Activated T-cell treated with anti-CD3 and anti-CD28 coated beads, Interleukin-2, amount 50 U/mL, for 1 hour (primary cell): ENCODE results near the gene B9D1.

Experiments used
- DNase-seq: peaks from one replicate; pipeline ENCODE4 v3.0.0-alpha.2; 2020

B9D1 gene

GRCh38 chr17:19387921-19388521 lies 25.5 kb upstream of the B9D1 start:
- DNase-seq = no peak

GRCh38 chr17:19386974-19387920 lies 24.7 kb upstream of the B9D1 start, which contains the start of gene MFAP4:
TSS of gene MFAP4 (minus strand) at chr17:19387190. CDS start at chr17:19387155, 35 bp downstream.
- no peak for DNase-seq

- no peak for DNase-seq
These were observed 23.8 kb upstream of the B9D1 start for GRCh38 chr17:19386051-19386929.

GRCh38 chr17:19385521-19385983 lies 23.0 kb upstream of the B9D1 start:
- DNase-seq = no peak

GRCh38 chr17:19384723-19385391 lies 22.3 kb upstream of the B9D1 start:
- DNase-seq = no peak

- no peak for DNase-seq
These were observed 21.4 kb upstream of the B9D1 start for GRCh38 chr17:19383681-19384470.

GRCh38 chr17:19382531-19383444 lies 20.3 kb upstream of the B9D1 start:
- no peak for DNase-seq

- DNase-seq = no peak
These were observed 19.4 kb upstream of the B9D1 start for GRCh38 chr17:19381741-19382444.

- no peak for DNase-seq
These were observed 18.8 kb upstream of the B9D1 start for GRCh38 chr17:19381361-19381740.

- DNase-seq = no peak
These were observed 18.2 kb upstream of the B9D1 start for GRCh38 chr17:19380481-19381301.

- DNase-seq = no peak
These were observed 17.0 kb upstream of the B9D1 start for GRCh38 chr17:19379361-19380065.

- no peak for DNase-seq
These were observed 16.2 kb upstream of the B9D1 start, which contains the start of gene MAPK7 for GRCh38 chr17:19378416-19379360. TSS of gene MAPK7 (plus strand) at chr17:19378498. CDS start at chr17:19378901, 403 bp downstream.

GRCh38 chr17:19377602-19378415 lies 15.3 kb upstream of the B9D1 start:
- peak; percentile 90 for DNase-seq

GRCh38 chr17:19376811-19377210 lies 14.3 kb upstream of the B9D1 start:
- no peak for DNase-seq

- no peak for DNase-seq
These were observed 13.2 kb upstream of the B9D1 start for GRCh38 chr17:19375732-19376131.

GRCh38 chr17:19374136-19374535 lies 11.6 kb upstream of the B9D1 start:
- DNase-seq = no peak
